ENCODE data around the gene MC3R.

DNA sequence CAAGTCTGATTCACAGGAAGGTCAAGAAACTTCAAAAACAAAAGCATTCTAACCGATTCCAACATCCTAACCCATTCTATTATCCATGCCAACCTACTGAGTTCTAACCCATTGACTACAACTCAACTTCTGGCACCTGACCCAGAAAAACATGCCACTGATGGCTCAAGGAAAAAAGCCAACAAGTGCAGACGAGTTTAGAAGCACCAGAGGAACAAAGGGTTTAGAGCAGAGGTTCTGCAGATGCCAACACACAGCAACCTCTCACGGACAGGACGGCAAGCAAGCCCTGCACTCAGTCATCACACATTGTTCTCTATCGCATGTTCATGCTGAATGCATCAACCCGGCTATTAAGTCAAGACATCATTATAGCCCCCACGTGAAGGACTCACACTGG is 25.2 kb upstream of the MC3R start:
- TF ChIP-seq RFX5 (IDR thresholded peaks at IDR 0.05; ENCODE audit: low read depth, low read length): no peak
- no peak for TF ChIP-seq POLR2A (IDR thresholded peaks at IDR 0.05; ENCODE audit: low read depth, low read length)
- no peak for TF ChIP-seq CTCF (conservative IDR thresholded peaks at IDR 0.05; ENCODE audit: low read depth, low read length)
- TF ChIP-seq RAD21 (IDR thresholded peaks at IDR 0.05; ENCODE audit: low read length): no peak
- no peak for TF ChIP-seq CEBPB (IDR thresholded peaks at IDR 0.05; ENCODE audit: low read depth, low read length)
- TF ChIP-seq, protein P1, sequence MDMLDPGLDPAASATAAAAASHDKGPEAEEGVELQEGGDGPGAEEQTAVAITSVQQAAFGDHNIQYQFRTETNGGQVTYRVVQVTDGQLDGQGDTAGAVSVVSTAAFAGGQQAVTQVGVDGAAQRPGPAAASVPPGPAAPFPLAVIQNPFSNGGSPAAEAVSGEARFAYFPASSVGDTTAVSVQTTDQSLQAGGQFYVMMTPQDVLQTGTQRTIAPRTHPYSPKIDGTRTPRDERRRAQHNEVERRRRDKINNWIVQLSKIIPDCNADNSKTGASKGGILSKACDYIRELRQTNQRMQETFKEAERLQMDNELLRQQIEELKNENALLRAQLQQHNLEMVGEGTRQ (IDR thresholded peaks at IDR 0.05; ENCODE audit: low read depth, low read length): no peak
- no peak for TF ChIP-seq MAFK (IDR thresholded peaks at IDR 0.05; ENCODE audit: low read depth, low read length)

Measured in IMR-90 (cell line).